GM12874 (cell line): ENCODE results near the gene ZFYVE27.

Source experiments
- TF ChIP-seq, protein P1 (sequence below): IDR thresholded peaks from 2 replicates; pipeline ENCODE4 v1.5.1; 2011; ENCODE audit warnings: low read depth, mild to moderate bottlenecking, control low read depth, low read length, moderate library complexity; ENCODE audit not compliant: insufficient read depth

Gene ZFYVE27

GRCh38 chr10:97810446-97810845 is 73.5 kb downstream of the ZFYVE27 start:
- TF ChIP-seq, protein P1, sequence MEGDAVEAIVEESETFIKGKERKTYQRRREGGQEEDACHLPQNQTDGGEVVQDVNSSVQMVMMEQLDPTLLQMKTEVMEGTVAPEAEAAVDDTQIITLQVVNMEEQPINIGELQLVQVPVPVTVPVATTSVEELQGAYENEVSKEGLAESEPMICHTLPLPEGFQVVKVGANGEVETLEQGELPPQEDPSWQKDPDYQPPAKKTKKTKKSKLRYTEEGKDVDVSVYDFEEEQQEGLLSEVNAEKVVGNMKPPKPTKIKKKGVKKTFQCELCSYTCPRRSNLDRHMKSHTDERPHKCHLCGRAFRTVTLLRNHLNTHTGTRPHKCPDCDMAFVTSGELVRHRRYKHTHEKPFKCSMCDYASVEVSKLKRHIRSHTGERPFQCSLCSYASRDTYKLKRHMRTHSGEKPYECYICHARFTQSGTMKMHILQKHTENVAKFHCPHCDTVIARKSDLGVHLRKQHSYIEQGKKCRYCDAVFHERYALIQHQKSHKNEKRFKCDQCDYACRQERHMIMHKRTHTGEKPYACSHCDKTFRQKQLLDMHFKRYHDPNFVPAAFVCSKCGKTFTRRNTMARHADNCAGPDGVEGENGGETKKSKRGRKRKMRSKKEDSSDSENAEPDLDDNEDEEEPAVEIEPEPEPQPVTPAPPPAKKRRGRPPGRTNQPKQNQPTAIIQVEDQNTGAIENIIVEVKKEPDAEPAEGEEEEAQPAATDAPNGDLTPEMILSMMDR = no peak
